Activated CD8-positive, alpha-beta memory T cell treated with anti-CD3 and anti-CD28 coated beads for 1 hour (primary cell): Measurements from ENCODE around the gene SDC1.
"Not testable (repeated sequence)": the region's sequence is repeated elsewhere in the genome, so short reads cannot be mapped to it uniquely, and the experiment has no call there.

Source experiments
- DNase-seq, 2 donors: peaks; one replicate each; pipeline ENCODE4 v3.0.0-alpha.2; 2020; ENCODE audit warnings: low read depth in 1 of 2; ENCODE audit errors: extremely low read depth in 1 of 2

The SDC1 gene

DNA sequence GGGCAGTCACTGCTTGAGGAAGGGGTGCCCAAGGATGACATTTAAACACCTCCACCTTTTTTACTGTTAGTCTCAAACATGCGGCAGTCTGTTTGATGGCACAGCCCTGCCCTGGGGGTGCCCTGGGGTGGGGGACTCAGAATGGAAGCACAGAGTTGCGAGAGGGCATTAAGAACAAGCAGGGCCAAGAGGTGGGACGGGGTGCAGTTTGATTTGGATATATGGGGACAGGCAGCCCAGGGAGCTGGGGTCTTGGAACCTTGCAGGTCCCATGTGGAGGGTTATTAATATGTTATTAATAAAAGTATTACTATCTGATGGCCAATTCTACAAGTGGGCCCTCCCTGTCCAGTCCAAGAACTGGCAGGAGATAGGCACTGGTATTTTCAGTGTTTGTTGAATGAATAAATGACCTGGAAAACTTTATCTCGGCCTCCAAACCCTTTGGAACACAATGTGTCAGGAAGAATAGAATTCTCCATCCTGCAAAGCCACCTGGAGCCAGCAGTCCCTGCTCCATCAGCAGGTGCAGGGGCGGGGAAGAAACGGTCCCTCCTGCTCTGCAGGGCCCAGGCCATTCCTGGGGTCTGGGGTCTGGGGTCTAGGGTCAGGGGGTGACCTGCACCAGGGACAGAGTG lies 25.2 kb downstream of the SDC1 start:
- DNase-seq, result no peak

- DNase-seq, result no peak
Measured at GRCh38 chr2:20198796-20199632, 25.9 kb downstream of the SDC1 start.

DNA sequence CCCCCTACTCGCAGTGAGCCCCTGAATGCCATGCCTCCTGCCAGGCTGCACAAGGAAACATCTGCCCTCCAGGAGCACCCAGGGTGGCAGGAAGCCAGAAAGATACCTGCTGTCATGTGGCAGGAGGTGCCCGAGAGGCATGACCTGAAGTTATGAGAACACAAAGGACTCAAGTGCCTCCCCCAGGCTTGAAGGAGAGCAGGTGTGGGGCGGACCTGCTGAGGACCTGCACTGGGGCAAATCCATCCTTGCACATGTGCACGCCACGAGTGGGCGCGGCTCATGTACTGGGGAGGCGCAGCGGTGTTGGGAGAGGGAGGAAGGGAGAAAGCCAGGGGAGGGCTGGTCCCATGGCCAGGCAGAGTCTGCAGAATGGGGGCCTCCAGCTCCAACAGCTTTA lies 26.9 kb downstream of the SDC1 start:
- no peak for DNase-seq

DNA sequence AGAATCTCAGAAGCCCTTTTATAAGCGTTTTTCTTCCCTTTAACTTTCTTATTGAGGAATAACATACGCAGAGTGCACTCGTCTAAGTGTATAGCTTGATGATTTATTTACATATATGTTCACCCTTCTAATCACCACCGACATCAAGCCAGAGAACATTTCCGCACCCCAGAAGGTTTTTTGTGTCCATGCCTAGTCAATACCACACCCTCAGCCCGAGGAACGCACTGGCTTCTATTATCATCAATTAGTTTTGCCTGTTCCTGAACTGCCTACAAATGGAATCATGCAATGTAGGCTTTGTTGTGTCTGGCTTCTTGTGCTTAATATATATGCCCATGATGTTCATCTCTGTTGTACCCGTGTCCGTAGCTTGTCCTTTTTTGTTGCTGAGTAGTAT lies 27.7 kb downstream of the SDC1 start:
- no peak for DNase-seq

DNA sequence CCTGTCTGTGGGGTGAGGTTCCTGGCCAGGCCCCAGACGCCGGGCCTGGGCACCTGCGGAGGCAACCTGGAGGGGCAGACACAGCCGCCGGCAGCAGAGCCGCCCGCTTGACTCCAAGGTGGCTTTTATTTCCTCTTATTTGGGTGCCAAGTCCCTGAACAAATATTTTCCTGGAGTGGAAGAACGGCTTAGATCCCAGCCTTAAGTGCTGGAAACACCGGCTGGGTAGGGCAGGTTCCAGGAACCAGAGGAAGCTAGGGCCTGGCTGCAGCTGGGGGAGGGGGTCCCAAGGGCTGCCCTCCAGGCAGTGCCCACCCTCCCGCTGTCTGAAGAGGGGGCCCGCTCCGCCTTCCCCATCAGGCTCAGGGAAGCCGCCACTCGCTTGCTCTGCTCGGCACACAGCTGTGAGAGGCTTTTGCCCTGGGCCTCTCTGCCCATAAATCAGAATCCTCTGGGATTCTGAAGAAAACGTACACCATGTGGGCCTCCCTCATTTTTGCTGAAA lies 28.2 kb downstream of the SDC1 start:
- no peak for DNase-seq

DNA sequence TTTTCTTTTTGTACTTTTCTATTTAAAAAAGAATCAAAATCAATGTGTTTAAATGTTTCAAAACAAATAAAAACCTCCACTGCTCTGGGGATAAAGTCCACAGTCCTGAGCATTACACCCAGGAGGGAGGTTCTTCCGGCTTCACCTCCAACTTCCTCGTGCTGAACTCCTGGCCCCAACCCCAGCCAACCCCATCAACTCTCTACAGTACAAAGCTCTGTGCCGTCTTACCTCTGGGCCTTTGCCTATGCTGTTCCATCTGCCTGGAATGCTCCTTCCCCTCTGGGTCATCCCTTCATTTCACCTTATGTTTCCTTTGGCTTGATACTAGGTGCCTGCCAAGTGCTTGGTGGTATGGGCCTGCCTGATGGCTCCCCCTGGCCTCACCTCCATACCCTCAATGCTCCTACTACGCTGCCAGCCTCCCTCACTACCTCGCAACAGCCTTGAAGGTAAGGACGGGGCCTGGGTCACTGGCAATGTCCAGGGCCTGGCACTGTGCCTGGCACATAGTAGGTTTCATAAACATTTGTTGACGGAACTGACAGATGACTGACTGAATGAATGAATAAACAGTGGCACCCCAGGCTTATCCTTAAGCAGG lies 28.8 kb downstream of the SDC1 start:
- DNase-seq, result no peak

DNA sequence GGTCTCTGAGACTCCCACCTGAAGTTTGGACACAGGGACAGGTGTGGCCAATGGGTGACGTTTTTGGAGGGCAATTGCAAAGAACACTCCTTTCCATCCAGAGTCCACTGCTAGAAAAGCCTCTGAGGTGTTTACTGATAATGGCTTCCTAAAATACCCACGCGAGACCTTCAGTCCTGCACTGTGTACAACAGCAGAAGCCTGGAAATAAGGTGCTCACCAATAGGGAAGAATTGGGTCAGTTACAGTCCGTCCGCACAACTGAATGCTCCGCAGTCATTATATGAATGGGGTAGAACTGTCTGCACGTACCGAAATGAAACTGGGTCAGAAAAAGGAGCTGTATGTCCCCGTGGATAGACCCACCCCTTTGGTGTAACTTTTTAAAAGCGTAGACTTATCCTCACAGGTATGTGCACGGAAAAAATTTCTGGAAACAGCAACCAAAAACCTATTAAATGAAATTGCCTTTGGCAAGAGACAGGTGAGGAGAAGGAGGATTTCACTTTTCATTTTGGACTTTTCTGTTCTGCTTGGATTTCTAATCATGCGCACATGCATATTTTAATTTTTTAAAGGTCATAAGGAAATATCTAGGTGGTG lies 29.4 kb downstream of the SDC1 start:
- DNase-seq, result no peak

- DNase-seq, result not testable (repeated sequence)
Measured at GRCh38 chr2:20195016-20195411, 29.9 kb downstream of the SDC1 start.

GRCh38 chr2:20194097-20195015 lies 30.6 kb downstream of the SDC1 start:
- no peak for DNase-seq

GRCh38 chr2:20193185-20193584 lies 31.7 kb downstream of the SDC1 start:
- DNase-seq, result no peak

DNA sequence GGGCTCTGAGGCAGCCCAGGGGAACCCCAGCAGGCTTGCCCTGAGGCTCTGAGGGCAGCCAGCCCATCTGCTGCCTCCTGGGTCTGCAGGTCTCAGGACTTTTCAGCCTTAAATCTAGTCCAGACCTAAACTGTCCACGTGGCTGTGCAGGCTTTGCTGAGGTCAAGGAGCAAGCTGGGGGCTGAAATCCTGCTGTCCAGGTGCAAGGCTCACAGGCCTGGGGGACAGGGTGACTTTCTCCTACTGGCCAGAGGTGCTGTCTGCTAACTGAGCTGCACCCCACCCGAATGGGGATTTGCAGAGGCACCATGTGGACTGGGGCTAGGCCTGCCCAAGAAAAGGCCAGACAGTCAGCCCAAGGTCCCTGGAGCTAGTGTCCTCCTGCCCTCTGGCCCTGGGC lies 32.1 kb downstream of the SDC1 start:
- no peak for DNase-seq

- DNase-seq, result no peak
Measured at GRCh38 chr2:20191714-20192569, 33.0 kb downstream of the SDC1 start.

DNA sequence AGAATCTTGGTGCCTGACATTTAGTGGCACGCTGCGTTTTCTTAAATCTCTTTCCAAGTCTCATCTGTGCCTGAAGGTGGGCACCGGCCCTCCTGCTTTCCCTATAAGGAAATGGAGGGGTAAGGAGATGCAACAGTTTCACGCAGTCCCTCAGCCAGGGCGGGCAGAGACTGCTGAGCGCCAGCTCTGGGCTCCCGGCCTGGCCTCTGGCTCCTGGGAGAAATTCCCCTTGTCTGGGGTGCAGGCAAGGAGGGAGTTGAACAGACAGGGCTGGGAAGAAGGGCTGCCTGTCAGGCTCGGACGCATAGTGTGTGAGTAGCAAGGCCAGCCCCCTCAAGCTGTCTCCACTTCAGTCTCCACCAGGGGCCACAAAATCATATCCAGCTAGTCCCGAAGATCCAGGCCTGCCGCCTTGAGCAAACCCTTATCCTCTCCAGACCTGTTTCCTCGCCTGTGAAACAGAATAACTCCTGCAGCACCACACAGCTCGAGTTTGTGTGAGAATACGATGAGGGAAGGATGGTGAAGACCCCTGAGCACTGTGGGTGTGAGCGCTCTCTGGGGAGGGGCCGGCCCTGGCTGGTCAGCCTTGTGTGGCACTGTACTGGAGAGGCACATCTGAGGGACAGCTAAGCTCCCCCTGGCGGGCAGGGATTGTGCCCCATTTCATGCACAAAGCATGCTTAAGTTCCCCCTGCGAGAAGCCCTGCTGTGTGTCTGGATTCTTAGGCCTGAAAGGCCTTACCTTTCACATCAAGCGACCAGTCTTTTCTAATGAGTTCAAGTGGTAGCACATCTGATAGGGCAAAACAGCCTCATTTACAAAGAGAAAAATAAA lies 33.8 kb downstream of the SDC1 start:
- DNase-seq, result no peak

GRCh38 chr2:20190170-20190569 lies 34.8 kb downstream of the SDC1 start:
- no peak for DNase-seq

GRCh38 chr2:20189299-20189931 lies 35.5 kb downstream of the SDC1 start:
- DNase-seq, result no peak

- no peak for DNase-seq
Measured at GRCh38 chr2:20188851-20189250, 36.1 kb downstream of the SDC1 start.

- DNase-seq, result no peak
Measured at GRCh38 chr2:20188201-20188600, 36.7 kb downstream of the SDC1 start.

DNA sequence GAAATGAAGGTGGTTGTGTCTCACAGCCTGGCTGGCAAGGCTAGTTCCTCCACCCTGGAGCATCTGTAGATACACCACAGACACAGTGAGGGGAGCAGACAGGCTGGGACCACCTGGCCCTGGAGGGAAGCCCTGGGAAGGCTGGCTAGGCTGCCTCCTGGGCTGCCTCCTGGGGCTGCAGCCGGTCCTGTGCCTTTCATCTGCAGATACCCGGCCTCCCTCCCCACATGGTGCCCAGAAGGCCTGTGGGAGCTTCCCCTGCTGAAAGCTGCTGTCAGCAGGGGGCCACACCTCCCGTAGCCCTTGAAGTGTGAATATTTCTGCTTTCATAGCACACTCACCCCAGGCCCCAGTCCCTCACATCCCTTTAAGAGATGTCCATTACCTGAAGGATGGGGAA lies 37.6 kb downstream of the SDC1 start:
- no peak for DNase-seq
